Peyer's patch (tissue), 4 donors: ENCODE data around the gene GALC.

Experiments
- CTCF ChIP-seq, 6 experiments: fragments of 450-650 bp in 4 of 6; fragments of 200-600 bp in 2 of 6; sonication (generic) in 1 of 6; IDR thresholded peaks; one replicate each; pipeline ENCODE4 v1.5.1; 2017 to 2019; ENCODE audit warnings: antibody characterized with exemption in 6 of 6, mild to moderate bottlenecking in 3 of 6, moderate library complexity in 1 of 6
- POLR2A ChIP-seq, 2 donors: fragments of 450-650 bp; IDR thresholded peaks; one replicate each; pipeline ENCODE4 v1.5.1; 2017; ENCODE audit warnings: antibody characterized with exemption in 2 of 2, mild to moderate bottlenecking in 2 of 2, moderate library complexity in 2 of 2

- TF ChIP-seq CTCF (IDR thresholded peaks at IDR 0.05) (no peak), POLR2A (IDR thresholded peaks at IDR 0.05) (no peak)
Observed at GRCh38 chr14:87995500-87996290, 2.7 kb upstream of the GALC start.
